GM10266 (cell line): Measurements from ENCODE around the gene LRRC8C.

Experiments used
- DNase-seq: peaks from one replicate; pipeline ENCODE4 v3.0.0; 2012; ENCODE audit errors: extremely low spot score
- TF ChIP-seq, protein P1 (sequence below): IDR thresholded peaks from 2 replicates; pipeline ENCODE4 v1.5.1; 2012; ENCODE audit warnings: mild to moderate bottlenecking, low read depth; ENCODE audit not compliant: control insufficient read depth, insufficient read depth; ENCODE audit errors: missing control alignments

LRRC8C gene

GRCh38 chr1:89673251-89673650 lies 40.3 kb downstream of the LRRC8C start:
- no peak for DNase-seq
- TF ChIP-seq, protein P1, sequence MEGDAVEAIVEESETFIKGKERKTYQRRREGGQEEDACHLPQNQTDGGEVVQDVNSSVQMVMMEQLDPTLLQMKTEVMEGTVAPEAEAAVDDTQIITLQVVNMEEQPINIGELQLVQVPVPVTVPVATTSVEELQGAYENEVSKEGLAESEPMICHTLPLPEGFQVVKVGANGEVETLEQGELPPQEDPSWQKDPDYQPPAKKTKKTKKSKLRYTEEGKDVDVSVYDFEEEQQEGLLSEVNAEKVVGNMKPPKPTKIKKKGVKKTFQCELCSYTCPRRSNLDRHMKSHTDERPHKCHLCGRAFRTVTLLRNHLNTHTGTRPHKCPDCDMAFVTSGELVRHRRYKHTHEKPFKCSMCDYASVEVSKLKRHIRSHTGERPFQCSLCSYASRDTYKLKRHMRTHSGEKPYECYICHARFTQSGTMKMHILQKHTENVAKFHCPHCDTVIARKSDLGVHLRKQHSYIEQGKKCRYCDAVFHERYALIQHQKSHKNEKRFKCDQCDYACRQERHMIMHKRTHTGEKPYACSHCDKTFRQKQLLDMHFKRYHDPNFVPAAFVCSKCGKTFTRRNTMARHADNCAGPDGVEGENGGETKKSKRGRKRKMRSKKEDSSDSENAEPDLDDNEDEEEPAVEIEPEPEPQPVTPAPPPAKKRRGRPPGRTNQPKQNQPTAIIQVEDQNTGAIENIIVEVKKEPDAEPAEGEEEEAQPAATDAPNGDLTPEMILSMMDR, result no peak

- TF ChIP-seq, protein P1, result no peak
- DNase-seq, result no peak
Observed at GRCh38 chr1:89675677-89676076, 42.8 kb downstream of the LRRC8C start.

GRCh38 chr1:89681045-89681729 lies 48.3 kb downstream of the LRRC8C start:
- TF ChIP-seq, protein P1, result no peak

DNA sequence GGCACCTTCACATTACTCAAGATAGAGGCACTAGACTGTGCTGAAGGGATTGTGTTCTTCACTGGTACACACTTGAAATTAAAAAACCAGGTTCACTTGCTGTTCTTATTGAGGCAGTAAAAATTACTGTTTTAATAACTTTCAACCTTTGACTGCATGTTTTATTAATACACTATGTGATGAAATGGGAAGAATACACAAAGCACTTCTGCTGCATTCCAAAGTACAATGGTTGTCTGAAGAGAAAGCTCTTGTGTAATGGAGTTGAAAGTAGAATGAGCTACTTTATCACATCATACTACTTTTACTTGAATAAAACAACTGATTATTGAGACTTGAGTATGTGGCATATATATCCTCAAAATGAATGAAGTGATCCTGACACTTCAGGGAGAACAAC lies 49.7 kb downstream of the LRRC8C start:
- TF ChIP-seq, protein P1, result no peak
- DNase-seq, result no peak

More at GRCh38 chr1:89681045-89681729, 48.3 kb downstream of the LRRC8C start:
- peak; percentile 41 for DNase-seq

DNA sequence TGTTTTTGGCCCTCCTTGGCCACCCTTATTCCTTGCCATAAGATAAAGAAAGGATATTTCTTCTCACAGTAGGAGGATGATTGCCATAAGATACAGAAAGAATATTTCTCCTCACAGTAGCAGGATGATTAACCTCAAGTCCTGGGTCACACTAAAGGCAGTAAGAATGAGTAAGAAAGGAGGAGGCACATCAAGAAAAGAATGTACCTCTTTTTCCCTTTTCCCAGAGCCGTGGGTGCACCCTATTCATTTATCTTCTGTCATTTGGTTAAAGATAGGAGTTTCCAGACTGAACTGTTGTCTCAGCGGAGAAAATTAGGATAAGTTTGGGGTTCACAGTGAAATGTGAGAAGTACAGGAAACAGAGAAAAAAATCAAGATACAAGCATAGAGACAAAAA lies 52.5 kb downstream of the LRRC8C start:
- TF ChIP-seq, protein P1, result no peak
- DNase-seq, result no peak

DNA sequence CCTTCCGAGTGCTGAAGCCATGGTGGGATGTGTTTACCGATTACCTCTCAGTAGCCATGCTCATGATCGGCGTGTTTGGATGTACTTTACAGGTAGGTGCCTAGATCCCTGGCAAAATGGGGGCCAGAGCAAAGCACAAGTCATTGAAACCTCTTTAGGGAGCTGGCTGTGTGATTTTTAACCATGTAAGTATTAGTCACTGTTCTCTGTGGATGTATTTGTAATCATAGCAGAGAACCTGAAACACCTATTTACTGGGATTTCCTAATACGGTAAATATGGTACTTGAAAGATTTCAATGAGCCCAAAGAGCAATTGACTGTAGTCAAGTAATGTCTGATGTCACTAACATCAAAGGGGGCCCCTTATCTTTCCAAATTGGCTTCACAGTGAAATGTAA lies 53.6 kb downstream of the LRRC8C start:
- DNase-seq, result no peak
- TF ChIP-seq, protein P1, result no peak

GRCh38 chr1:89687254-89687653 lies 54.3 kb downstream of the LRRC8C start:
- no peak for DNase-seq

More at GRCh38 chr1:89687254-89687653, 54.3 kb downstream of the LRRC8C start:
- TF ChIP-seq, protein P1, result no peak
